Gastroesophageal sphincter (tissue), 3 donors: ENCODE measurements around the gene NECTIN3.

Source experiments
- CTCF ChIP-seq, 4 experiments: fragments of 200-600 bp in 2 of 4; fragments of 450-650 bp in 2 of 4; sonication (generic) in 1 of 4; IDR thresholded peaks; one replicate each; pipeline ENCODE4 v1.5.1; 2017 to 2019; ENCODE audit warnings: antibody characterized with exemption in 4 of 4, mild to moderate bottlenecking in 2 of 4, moderate library complexity in 2 of 4
- EP300 ChIP-seq: sonication (generic); formaldehyde crosslinking; IDR thresholded peaks from one replicate; pipeline ENCODE4 v1.6.1; 2017; ENCODE audit warnings: antibody characterized with exemption, mild to moderate bottlenecking
- POLR2A ChIP-seq, 2 donors: fragments of 450-650 bp; IDR thresholded peaks; one replicate each; pipeline ENCODE4 v1.6.1; 2017; ENCODE audit warnings: antibody characterized with exemption in 2 of 2, mild to moderate bottlenecking in 2 of 2, moderate library complexity in 1 of 2
- POLR2AphosphoS5 ChIP-seq: sonication (generic); formaldehyde crosslinking; IDR thresholded peaks from one replicate; pipeline ENCODE4 v1.6.1; 2017; ENCODE audit warnings: antibody characterized with exemption

DNA sequence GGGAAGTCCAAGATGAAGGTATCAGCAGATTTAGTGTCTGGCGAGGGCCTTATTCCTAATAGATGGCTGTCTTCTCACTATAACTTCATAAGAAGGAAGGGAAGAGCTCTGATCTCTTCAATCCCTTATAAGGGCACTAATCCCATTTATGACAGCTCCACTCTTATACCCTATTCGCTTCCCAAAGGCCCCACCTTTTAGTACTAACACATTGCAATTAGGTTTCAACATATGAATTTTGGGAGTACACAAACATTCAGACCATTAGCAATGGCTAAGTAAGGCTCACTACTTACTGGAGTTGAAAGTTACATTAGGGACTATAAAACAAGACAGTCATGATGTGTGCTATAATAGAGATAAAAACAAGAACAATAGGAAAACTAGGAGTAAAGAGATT lies 118.9 kb downstream of the NECTIN3 start:
- no peak for TF ChIP-seq CTCF (IDR thresholded peaks at IDR 0.05)
- TF ChIP-seq EP300 = no peak
- no peak for TF ChIP-seq POLR2A (IDR thresholded peaks at IDR 0.05)
- no peak for TF ChIP-seq POLR2AphosphoS5
